GM12878 (cell line): ENCODE data around the gene RASSF4. TPM values are rescaled to one million over a fixed set of nuclear protein-coding genes. Genes with fewer than 3 reads are reported as not detected.

ENCODE experiments used
- BCLAF1 ChIP-seq: fragments of 450-650 bp; IDR thresholded peaks from 2 replicates; pipeline ENCODE4 v1.6.1; 2017; ENCODE audit warnings: antibody characterized with exemption, mild to moderate bottlenecking, moderate library complexity
- CEBPZ ChIP-seq: fragments of 150-350 bp; IDR thresholded peaks from 2 replicates; pipeline ENCODE4 v1.6.1; 2016; ENCODE audit warnings: low read depth, low read length
- IKZF1 ChIP-seq: fragments of 450-650 bp; conservative IDR thresholded peaks from 2 replicates; pipeline ENCODE4 v1.6.1; 2017; ENCODE audit warnings: antibody characterized with exemption, mild to moderate bottlenecking
- SMAD1 ChIP-seq: fragments of 450-650 bp; IDR thresholded peaks from 2 replicates; pipeline ENCODE4 v1.6.1; 2018; ENCODE audit warnings: mild to moderate bottlenecking, low read depth; ENCODE audit not compliant: partially characterized antibody
- SMAD5 ChIP-seq: IDR thresholded peaks from 2 replicates; pipeline ENCODE4 v1.6.1; 2016; ENCODE audit warnings: antibody characterized with exemption, low read depth
- SUPT20H ChIP-seq: IDR thresholded peaks from 2 replicates; pipeline ENCODE4 v1.6.1; 2011; ENCODE audit warnings: low read depth, mild to moderate bottlenecking, low read length, moderate library complexity, borderline replicate concordance; ENCODE audit not compliant: control insufficient read depth
- polyA plus RNA-seq, 11 experiments: library from polyadenylated mRNA; depleted of rRNA in 4 of 11; unstranded in 6 of 11; stranded (reverse) in 5 of 11; fragments of >200 nt; fragmentation: Nextera tagmentation in 4 of 11; fragmentation: Illumina TruSeq in 1 of 11; extraction: Ambion mirVana in 4 of 11; extraction: Trizol in 1 of 11; gene quantifications; 1 replicate in 1 of 11; 2 replicates in 10 of 11; pipeline versions ENCODE4 v1.2.1 to v1.2.3, GENCODE V29; 2011 to 2016; ENCODE audit warnings: inconsistent platforms in 2 of 11, missing spikeins in 2 of 11, low read depth in 1 of 11
- total RNA-seq, 4 experiments: library from RNA; depleted of rRNA in 3 of 4; stranded (reverse); fragments of >200 nt in 3 of 4; fragmentation: Illumina TruSeq in 1 of 4; extraction: Trizol in 1 of 4; gene quantifications; 2 replicates each; pipeline versions ENCODE4 v1.2.1 to v1.2.3, GENCODE V29; 2013 to 2021

Gene RASSF4
- total and polyA plus RNA-seq, 10 of the 15 experiments (the other 5 are each of a cell fraction or from before 2014, with no cell fraction given) = 3.7 to 71.1 (median 16.8) TPM

- no peak for TF ChIP-seq CEBPZ
- TF ChIP-seq IKZF1 = no peak
- TF ChIP-seq SMAD5 = no peak
- no peak for TF ChIP-seq SMAD1
- TF ChIP-seq BCLAF1 = no peak
- no peak for TF ChIP-seq SUPT20H
These were observed 43.2 kb upstream of the RASSF4 start (continued) for GRCh38 chr10:44916429-44916828.
